Fibroblast of pulmonary artery (primary cell): ENCODE data around the gene NFAT5.
A peak's percentile ranks its signal among the peaks of the same experiment; 100 is the strongest.
"Not testable (repeated sequence)": the region's sequence is repeated elsewhere in the genome, so short reads cannot be mapped to it uniquely, and the experiment has no call there.

Experiments used
- DNase-seq: peaks from one replicate; pipeline ENCODE4 v3.0.0-alpha.2; 2010; ENCODE audit warnings: low read depth
- H3K4me3 ChIP-seq: replicated peaks from 2 replicates; pipeline ENCODE4 v1.5.1; 2011; ENCODE audit warnings: low read depth, mild to moderate bottlenecking, control low read depth, low read length, moderate library complexity
- TF ChIP-seq, protein P1 (sequence below): IDR thresholded peaks from 2 replicates; pipeline ENCODE4 v1.5.1; 2011; ENCODE audit warnings: mild to moderate bottlenecking, control low read depth, low read length, inconsistent platforms; ENCODE audit errors: missing control alignments

NFAT5 gene, protein sequence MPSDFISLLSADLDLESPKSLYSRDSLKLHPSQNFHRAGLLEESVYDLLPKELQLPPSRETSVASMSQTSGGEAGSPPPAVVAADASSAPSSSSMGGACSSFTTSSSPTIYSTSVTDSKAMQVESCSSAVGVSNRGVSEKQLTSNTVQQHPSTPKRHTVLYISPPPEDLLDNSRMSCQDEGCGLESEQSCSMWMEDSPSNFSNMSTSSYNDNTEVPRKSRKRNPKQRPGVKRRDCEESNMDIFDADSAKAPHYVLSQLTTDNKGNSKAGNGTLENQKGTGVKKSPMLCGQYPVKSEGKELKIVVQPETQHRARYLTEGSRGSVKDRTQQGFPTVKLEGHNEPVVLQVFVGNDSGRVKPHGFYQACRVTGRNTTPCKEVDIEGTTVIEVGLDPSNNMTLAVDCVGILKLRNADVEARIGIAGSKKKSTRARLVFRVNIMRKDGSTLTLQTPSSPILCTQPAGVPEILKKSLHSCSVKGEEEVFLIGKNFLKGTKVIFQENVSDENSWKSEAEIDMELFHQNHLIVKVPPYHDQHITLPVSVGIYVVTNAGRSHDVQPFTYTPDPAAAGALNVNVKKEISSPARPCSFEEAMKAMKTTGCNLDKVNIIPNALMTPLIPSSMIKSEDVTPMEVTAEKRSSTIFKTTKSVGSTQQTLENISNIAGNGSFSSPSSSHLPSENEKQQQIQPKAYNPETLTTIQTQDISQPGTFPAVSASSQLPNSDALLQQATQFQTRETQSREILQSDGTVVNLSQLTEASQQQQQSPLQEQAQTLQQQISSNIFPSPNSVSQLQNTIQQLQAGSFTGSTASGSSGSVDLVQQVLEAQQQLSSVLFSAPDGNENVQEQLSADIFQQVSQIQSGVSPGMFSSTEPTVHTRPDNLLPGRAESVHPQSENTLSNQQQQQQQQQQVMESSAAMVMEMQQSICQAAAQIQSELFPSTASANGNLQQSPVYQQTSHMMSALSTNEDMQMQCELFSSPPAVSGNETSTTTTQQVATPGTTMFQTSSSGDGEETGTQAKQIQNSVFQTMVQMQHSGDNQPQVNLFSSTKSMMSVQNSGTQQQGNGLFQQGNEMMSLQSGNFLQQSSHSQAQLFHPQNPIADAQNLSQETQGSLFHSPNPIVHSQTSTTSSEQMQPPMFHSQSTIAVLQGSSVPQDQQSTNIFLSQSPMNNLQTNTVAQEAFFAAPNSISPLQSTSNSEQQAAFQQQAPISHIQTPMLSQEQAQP (N-terminal part only)

DNA sequence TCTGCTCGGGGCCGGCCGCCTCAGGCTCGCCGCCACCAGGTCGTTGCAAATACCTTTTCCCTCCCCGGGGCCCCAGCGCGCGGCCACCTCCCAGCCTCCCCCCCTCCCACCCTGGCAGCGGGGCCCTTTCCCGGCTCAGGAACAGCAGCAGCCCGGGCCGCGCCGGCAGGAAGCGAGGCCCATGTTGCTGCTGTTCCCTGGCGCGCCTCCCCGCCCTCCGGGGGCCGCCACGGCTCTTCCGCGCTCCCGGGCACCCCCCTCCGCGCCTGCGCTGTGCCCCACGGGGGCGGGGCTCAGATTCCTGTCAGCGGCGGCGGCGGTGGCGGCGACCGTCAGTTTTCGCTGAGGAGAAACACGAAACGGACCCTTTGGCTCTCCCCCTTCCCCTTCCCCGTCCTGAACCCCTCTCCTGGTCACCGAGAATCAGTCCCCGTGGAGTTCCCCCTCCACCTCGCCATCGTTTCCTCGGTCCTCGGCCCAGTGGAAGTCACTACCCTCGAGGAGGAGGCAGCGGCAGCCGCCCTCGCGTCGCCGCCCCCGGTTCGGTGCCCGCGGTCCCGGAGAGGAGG, at the start of gene NFAT5:
NFAT5 (plus strand) TSS at position 296 of the 569 bp plus-strand sequence. CDS start 336 bp downstream, outside the sequence.
- DNase-seq, result peak; percentile 86
- peak within 1 kb of the TSS; percentile 73 for H3K4me3 ChIP-seq
- TF ChIP-seq, protein P1, sequence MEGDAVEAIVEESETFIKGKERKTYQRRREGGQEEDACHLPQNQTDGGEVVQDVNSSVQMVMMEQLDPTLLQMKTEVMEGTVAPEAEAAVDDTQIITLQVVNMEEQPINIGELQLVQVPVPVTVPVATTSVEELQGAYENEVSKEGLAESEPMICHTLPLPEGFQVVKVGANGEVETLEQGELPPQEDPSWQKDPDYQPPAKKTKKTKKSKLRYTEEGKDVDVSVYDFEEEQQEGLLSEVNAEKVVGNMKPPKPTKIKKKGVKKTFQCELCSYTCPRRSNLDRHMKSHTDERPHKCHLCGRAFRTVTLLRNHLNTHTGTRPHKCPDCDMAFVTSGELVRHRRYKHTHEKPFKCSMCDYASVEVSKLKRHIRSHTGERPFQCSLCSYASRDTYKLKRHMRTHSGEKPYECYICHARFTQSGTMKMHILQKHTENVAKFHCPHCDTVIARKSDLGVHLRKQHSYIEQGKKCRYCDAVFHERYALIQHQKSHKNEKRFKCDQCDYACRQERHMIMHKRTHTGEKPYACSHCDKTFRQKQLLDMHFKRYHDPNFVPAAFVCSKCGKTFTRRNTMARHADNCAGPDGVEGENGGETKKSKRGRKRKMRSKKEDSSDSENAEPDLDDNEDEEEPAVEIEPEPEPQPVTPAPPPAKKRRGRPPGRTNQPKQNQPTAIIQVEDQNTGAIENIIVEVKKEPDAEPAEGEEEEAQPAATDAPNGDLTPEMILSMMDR, result no peak

DNA sequence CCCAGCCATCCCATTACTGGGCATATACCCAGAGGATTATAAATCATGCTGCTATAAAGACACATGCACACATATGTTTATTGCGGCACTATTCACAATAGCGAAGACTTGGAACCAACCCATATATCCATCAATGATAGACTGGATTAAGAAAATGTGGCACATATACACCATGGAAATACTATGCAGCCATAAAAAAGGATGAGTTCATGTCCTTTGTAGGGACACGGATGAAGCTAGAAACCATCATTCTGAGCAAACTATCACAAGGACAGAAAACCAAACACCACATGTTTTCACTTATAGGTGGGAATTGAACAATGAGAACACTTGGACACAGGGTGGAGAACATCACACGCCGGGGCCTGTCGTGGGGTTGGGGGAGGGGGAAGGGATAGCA, 47.9 kb upstream of the NFAT5 start:
- DNase-seq, H3K4me3 ChIP-seq: not testable (repeated sequence)

DNA sequence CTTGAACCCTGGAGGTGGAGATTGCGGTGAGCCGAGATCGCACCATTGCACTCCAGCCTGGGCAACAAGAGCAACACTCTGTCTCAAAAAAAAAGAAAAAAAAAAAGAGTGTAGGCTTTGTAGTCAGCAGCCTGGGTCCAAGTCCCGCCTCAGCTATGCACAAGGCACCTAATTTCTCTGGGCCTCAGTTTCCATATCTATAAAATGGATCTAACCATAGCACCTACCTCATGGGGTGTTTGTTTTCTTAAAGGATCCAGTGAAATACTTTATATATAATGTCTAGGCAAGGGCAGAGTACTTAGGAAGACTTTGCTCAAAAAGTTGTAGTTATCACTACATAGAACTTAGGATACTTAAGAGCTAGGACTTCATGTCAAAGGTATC, 45.4 kb upstream of the NFAT5 start:
- TF ChIP-seq, protein P1, result no peak
- no peak for DNase-seq
- no peak overlapping the region for H3K4me3 ChIP-seq

DNA sequence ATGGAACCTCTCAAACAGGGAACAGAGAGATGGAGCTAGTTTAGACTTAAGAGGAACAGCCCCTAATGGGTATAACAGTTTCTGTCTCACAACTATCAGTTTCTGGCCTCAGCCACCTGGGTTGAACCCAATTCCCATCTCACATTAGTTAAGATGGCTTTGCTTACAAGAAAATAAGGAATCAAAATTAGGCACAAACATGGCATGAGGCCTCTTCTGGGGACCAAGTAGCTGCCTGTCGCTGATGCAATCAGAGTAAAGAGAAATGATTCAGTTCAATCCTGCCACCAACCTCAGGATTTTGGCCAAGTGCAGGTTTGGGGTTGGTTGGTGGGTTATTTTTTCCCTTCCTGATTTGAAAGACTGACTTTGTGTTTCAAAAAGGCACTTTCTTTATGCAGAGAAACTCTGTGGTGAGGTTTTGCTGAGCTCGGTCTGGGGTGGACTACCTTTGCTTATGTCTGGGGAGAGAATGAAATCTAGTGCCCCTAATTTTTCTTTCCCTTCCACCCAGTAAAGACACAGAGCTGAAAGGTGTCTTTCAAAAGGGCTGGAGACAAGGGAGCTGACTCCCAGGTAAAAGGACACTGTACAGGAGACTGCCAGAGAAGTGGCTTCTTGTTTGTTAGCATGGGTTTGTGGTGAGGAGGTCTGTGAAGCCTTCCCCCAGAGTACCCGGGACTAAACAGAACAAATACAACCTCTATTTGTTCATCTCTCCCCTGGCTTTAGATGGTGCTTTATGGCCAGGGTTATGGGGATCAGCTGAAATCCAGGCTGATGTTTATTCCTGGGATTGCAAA, 44.8 kb upstream of the NFAT5 start:
- TF ChIP-seq, protein P1, result no peak
- DNase-seq, result peak; percentile 20
- H3K4me3 ChIP-seq, result no peak overlapping the region

DNA sequence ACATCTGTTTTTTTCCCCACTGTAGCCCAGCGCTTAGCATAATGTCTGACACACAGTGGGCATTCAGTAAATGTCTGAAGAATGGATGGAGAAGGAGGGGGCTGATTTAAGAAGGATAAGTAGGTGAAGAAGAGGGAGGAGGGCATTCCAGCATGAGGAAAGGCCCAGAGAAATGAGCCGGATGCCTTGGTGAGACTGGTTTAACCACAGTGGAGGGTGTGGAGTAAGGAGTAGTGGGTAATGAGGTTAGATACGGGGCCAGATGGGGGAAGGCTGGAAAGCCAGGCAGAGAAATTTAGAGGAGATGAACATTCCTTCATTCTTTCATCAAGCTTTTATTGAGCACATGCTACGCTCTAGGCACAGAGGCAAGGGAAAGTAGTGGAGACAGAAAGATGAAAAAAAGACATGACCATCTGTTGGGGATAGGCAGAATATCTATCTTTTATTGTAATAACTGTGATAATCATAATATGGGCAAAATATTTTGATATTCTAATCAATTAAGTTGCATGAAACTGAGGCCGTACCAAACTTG, 43.7 kb upstream of the NFAT5 start:
- H3K4me3 ChIP-seq, result no peak overlapping the region
- TF ChIP-seq, protein P1, result no peak
- DNase-seq, result no peak

DNA sequence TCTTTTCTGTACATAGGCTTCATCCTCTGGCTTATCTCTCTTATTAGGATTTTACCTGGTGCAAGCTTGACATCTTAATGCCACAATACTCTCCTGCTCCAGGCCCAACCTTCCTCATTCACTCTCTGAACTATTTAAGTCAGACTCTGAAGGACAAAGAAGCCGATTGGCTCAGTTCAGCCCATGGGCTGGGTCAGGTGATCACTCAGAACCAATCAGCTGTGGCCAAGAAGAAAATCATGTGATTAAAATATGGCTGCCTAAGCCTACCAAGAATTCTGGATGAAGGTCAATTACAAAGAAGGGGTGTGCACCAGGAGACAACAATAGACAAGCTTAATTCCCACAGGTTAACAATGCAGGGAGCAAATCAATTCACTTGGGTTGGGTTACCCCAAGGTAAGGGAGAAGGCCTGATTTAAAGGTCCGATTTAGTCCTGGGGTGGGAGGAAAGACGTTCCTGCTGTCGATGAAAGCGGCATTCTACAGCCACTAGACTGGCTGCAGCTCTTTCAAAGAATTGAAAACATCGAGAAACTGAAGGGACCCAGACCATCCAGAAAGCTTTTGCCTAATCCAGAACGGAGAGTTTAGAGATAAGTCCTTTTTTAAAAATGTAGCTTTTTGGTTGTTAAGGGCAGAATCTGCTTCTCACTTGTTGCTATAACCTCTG, 42.9 kb upstream of the NFAT5 start:
- no peak for DNase-seq

More for the DNA sequence above, 42.9 kb upstream of the NFAT5 start:
- TF ChIP-seq, protein P1, result no peak
- H3K4me3 ChIP-seq, result no peak overlapping the region
